ENCODE results near the gene TBX21.

Gene TBX21

GRCh38 chr17:47725446-47726111, 7.5 kb upstream of the TBX21 start:
- TF ChIP-seq NFIC (IDR thresholded peaks at IDR 0.05) (no peak), TAF1 (IDR thresholded peaks at IDR 0.05; ENCODE audit: low read depth) (no peak), REST (IDR thresholded peaks at IDR 0.05; ENCODE audit: low read depth) (peak; percentile 58; the same call in 1 of the 2 replicates)

- TF ChIP-seq USF1 (IDR thresholded peaks at IDR 0.05) (no peak), NFIC (IDR thresholded peaks at IDR 0.05) (no peak), TCF12 (IDR thresholded peaks at IDR 0.05; ENCODE audit: low read depth) (no peak), RAD21 (IDR thresholded peaks at IDR 0.05; ENCODE audit: low read depth) (no peak), MAX (IDR thresholded peaks at IDR 0.05) (no peak), TAF1 (IDR thresholded peaks at IDR 0.05; ENCODE audit: low read depth) (no peak), TEAD4 (IDR thresholded peaks at IDR 0.05) (no peak), EGR1 (IDR thresholded peaks at IDR 0.05) (no peak), CEBPB (IDR thresholded peaks at IDR 0.05) (no peak), CREB1 (IDR thresholded peaks at IDR 0.05; ENCODE audit: low read depth) (no peak), EP300 (IDR thresholded peaks at IDR 0.05; ENCODE audit: borderline replicate concordance) (no peak)
Measured at GRCh38 chr17:47726796-47727703, 6.0 kb upstream of the TBX21 start.

- TF ChIP-seq RAD21 (IDR thresholded peaks at IDR 0.05; ENCODE audit: low read depth) (no peak), CREB1 (IDR thresholded peaks at IDR 0.05; ENCODE audit: low read depth) (no peak), EGR1 (IDR thresholded peaks at IDR 0.05) (no peak)
Measured at GRCh38 chr17:47727704-47728036, 5.4 kb upstream of the TBX21 start.

GRCh38 chr17:47728214-47728877, 4.7 kb upstream of the TBX21 start:
- TF ChIP-seq RAD21 (IDR thresholded peaks at IDR 0.05; ENCODE audit: low read depth): no peak
- no peak for TF ChIP-seq EP300 (IDR thresholded peaks at IDR 0.05; ENCODE audit: borderline replicate concordance)
- TF ChIP-seq YY1 (IDR thresholded peaks at IDR 0.05; ENCODE audit: low read depth): no peak
- no peak for TF ChIP-seq USF1 (IDR thresholded peaks at IDR 0.05)
- no peak for TF ChIP-seq TAF1 (IDR thresholded peaks at IDR 0.05; ENCODE audit: low read depth)
- no peak for TF ChIP-seq FOXM1 (IDR thresholded peaks at IDR 0.05; ENCODE audit: borderline replicate concordance, low read depth)
- TF ChIP-seq NFIC (IDR thresholded peaks at IDR 0.05): no peak
- TF ChIP-seq CREB1 (IDR thresholded peaks at IDR 0.05; ENCODE audit: low read depth): no peak
- no peak for TF ChIP-seq TEAD4 (IDR thresholded peaks at IDR 0.05)
- TF ChIP-seq MAX (IDR thresholded peaks at IDR 0.05): no peak
- no peak for TF ChIP-seq EGR1 (IDR thresholded peaks at IDR 0.05)
- no peak for TF ChIP-seq TCF12 (IDR thresholded peaks at IDR 0.05; ENCODE audit: low read depth)
- TF ChIP-seq ZBTB7A (IDR thresholded peaks at IDR 0.05; ENCODE audit: low read depth): no peak
- no peak for TF ChIP-seq CEBPB (IDR thresholded peaks at IDR 0.05)

GRCh38 chr17:47729476-47729875, 3.6 kb upstream of the TBX21 start:
- TF ChIP-seq FOXM1 (IDR thresholded peaks at IDR 0.05; ENCODE audit: borderline replicate concordance, low read depth): no peak

- TF ChIP-seq NFIC (IDR thresholded peaks at IDR 0.05) (no peak), TAF1 (IDR thresholded peaks at IDR 0.05; ENCODE audit: low read depth) (no peak), CEBPB (IDR thresholded peaks at IDR 0.05) (no peak), RAD21 (IDR thresholded peaks at IDR 0.05; ENCODE audit: low read depth) (no peak), EGR1 (IDR thresholded peaks at IDR 0.05) (no peak), YY1 (IDR thresholded peaks at IDR 0.05; ENCODE audit: low read depth) (no peak), CREB1 (IDR thresholded peaks at IDR 0.05; ENCODE audit: low read depth) (no peak)
Measured at GRCh38 chr17:47730681-47731080, 2.4 kb upstream of the TBX21 start.

GRCh38 chr17:47731396-47731795, 1.6 kb upstream of the TBX21 start:
- TF ChIP-seq TCF12 (IDR thresholded peaks at IDR 0.05; ENCODE audit: low read depth) (no peak), ZBTB7A (IDR thresholded peaks at IDR 0.05; ENCODE audit: low read depth) (no peak), USF1 (IDR thresholded peaks at IDR 0.05) (no peak), NFIC (IDR thresholded peaks at IDR 0.05) (no peak), RAD21 (IDR thresholded peaks at IDR 0.05; ENCODE audit: low read depth) (no peak), REST (IDR thresholded peaks at IDR 0.05; ENCODE audit: low read depth) (no peak), TAF1 (IDR thresholded peaks at IDR 0.05; ENCODE audit: low read depth) (no peak), CREB1 (IDR thresholded peaks at IDR 0.05; ENCODE audit: low read depth) (no peak), TEAD4 (IDR thresholded peaks at IDR 0.05) (no peak), YY1 (IDR thresholded peaks at IDR 0.05; ENCODE audit: low read depth) (no peak)
